ENCODE data around the gene POPDC3. TPM values are rescaled to one million over a fixed set of nuclear protein-coding genes. Genes with fewer than 3 reads are reported as not detected.
A peak's percentile ranks its signal among the peaks of the same experiment; 100 is the strongest.
"Not testable (repeated sequence)": the region's sequence is repeated elsewhere in the genome, so short reads cannot be mapped to it uniquely, and the experiment has no call there.

Gene POPDC3
- total and polyA plus RNA-seq, 7 donors: 80.1 to 271 (median 124) TPM

DNA sequence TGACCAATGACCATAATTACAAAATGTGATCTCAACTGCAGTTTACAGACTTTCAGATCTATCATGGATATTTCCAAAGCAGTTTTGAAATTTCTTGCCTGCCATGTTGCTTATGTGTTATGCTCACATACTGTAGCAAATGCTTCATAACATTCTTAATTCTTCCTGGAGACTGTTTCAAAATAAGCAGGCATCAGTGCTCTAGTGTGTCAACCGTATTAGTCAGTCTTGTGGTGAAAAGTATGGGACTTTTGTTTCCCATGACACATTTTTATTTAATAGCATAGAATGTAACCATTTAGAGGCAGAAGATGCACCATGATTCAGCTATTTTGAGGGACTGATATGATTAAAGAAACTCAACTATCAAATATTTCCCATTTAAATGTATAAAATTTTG is 1.7 kb downstream of the POPDC3 start:
- DNase-seq: no peak
- peak; percentile 52 to 75 (median 60) for ATAC-seq
- 18 to 25% (median 21%) methylated on average over 1 of the region's 1 CpG for WGBS, 3 donors
- Histone ChIP-seq H3K27me3 (ENCODE audit: insufficient read depth in 3 of 3, low read length in 2 of 3) (no peaks in the 10 kb centered on the region), H3K27ac (peak overlapping the region; percentile 99), H3K4me3 (peak overlapping the region; percentile 87), H3K9me3 (no peaks in the 10 kb centered on the region), H3K4me1 (peaks cover 20% of the 10 kb centered on the region), H3K36me3 (ENCODE audit: insufficient read depth in 1 of 2, low read depth in 1 of 2) (no peaks in the 10 kb centered on the region)
- TF ChIP-seq, protein P1, sequence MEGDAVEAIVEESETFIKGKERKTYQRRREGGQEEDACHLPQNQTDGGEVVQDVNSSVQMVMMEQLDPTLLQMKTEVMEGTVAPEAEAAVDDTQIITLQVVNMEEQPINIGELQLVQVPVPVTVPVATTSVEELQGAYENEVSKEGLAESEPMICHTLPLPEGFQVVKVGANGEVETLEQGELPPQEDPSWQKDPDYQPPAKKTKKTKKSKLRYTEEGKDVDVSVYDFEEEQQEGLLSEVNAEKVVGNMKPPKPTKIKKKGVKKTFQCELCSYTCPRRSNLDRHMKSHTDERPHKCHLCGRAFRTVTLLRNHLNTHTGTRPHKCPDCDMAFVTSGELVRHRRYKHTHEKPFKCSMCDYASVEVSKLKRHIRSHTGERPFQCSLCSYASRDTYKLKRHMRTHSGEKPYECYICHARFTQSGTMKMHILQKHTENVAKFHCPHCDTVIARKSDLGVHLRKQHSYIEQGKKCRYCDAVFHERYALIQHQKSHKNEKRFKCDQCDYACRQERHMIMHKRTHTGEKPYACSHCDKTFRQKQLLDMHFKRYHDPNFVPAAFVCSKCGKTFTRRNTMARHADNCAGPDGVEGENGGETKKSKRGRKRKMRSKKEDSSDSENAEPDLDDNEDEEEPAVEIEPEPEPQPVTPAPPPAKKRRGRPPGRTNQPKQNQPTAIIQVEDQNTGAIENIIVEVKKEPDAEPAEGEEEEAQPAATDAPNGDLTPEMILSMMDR (IDR thresholded peaks at IDR 0.05): no peak
- intact Hi-C loops (cut with DNase I): loop anchor here in 1 of 2 donors (5.0 kb wide), 1 partner anchor 41 kb away; a partner anchor contains a TSS

DNA sequence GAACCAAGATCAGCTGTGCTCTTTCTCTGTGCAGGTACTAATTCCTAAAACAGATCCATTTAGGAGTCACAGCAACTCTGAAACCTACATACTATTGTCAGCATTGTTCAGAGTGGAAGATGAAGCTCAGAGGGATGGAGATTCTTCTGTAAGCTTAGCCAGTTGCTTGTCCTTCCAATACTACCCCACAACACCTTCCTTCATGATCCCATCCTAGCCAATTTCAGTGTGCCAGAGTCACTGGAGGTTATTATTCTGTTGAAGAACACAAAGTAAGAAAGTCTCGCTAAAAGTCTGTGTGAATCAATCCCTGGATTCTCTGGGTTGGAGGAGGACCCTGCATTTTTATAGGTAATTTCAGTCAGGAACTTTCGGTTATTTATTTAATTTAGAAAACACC is 2.3 kb downstream of the POPDC3 start:
- Histone ChIP-seq H3K4me3 (peak overlapping the region; percentile 87), H3K9me3 (no peaks in the 10 kb centered on the region), H3K27me3 (ENCODE audit: insufficient read depth in 3 of 3, low read length in 2 of 3) (no peaks in the 10 kb centered on the region), H3K36me3 (ENCODE audit: insufficient read depth in 1 of 2, low read depth in 1 of 2) (no peaks in the 10 kb centered on the region), H3K4me1 (peaks cover 16% of the 10 kb centered on the region), H3K27ac (peak overlapping the region; percentile 99)
- DNase-seq (no peak), ATAC-seq (no peak)
- 76 to 93% (median 78%) methylated on average over 2 of the region's 2 CpGs for WGBS, 3 donors
- intact Hi-C loops (cut with DNase I): loop anchor here in 1 of 2 donors (5.0 kb wide), 1 partner anchor 40 kb away; a partner anchor contains a TSS
- TF ChIP-seq, protein P1 (IDR thresholded peaks at IDR 0.05): no peak

DNA sequence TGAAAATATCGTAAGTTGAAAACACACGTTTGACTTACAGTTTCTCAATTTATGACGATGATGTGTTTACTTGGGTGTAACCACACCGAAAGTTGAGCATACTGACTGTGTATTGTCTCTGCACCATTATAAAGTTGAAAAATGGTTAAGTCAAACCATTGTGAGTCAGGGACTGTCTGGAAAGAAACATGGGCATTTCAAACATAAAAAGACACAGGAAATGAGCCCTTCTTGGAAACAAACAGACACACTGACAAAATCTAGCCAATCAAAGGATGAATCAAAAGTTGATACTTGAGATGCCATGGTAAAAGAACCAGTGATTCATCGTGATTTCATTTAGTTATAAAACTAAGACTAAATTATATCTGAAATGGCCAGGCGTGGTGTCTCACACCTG is 5.3 kb downstream of the POPDC3 start:
- Histone ChIP-seq H3K4me1 (peaks cover 19% of the 10 kb centered on the region), H3K27ac (peak overlapping the region; percentile 99), H3K27me3 (ENCODE audit: insufficient read depth in 3 of 3, low read length in 2 of 3) (no peaks in the 10 kb centered on the region), H3K9me3 (no peaks in the 10 kb centered on the region), H3K4me3 (no peak overlapping the region), H3K36me3 (ENCODE audit: insufficient read depth in 1 of 2, low read depth in 1 of 2) (no peaks in the 10 kb centered on the region)
- WGBS, 3 donors: 77 to 91% (median 83%) methylated on average over 6 of the region's 6 CpGs
- TF ChIP-seq, protein P1 (IDR thresholded peaks at IDR 0.05): no peak
- no peak for DNase-seq
- no peak for ATAC-seq
- intact Hi-C loops (cut with DNase I): no loop called here

DNA sequence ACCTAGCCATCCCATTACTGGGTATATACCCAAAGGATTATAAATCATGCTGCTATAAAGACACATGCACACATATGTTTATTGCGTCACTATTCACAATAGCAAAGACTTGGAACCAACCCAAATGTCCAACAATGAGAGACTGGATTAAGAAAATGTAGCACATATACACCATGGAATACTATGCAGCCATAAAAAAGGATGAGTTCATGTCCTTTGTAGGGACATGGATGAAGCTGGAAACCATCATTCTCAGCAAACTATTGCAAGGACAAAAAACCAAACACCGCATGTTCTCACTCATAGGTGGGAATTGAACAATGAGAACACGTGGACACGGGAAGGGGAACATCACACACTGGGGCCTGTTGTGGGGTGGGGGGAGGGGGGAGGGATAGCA is 7.3 kb downstream of the POPDC3 start:
- ATAC-seq; DNase-seq; H3K36me3 ChIP-seq (ENCODE audit: insufficient read depth in 1 of 2, low read depth in 1 of 2); H3K9me3 ChIP-seq; intact Hi-C loops (cut with DNase I); H3K27me3 ChIP-seq (ENCODE audit: insufficient read depth in 3 of 3, low read length in 2 of 3); H3K27ac ChIP-seq; H3K4me3 ChIP-seq: not testable (repeated sequence)
- 88 to 93% (median 89%) methylated on average over 3 to 4 of the region's 4 CpGs for WGBS, 3 donors
- H3K4me1 ChIP-seq: peaks cover 36% of the 10 kb centered on the region

DNA sequence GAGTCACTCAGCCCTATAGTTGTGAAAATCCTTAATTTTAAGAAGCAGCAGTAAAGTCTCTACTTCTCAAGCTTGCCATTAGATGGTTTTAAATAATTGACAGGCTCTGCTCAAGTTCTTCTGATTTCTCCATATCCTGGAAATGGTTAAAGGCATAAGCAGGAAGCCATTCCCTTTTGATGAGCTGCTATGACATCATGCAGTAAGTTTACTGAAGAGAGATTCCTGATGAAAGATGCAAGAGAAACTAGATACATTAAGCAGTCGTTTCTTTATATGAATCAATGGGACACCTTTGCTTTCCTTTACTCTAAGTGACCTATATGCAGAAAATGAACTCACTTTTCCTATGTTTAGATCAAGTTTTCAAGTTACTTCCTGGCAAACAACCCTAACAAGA is 9.8 kb downstream of the POPDC3 start:
- H3K27me3 ChIP-seq (ENCODE audit: insufficient read depth in 3 of 3, low read length in 2 of 3): no peaks in the 10 kb centered on the region
- no peaks in the 10 kb centered on the region for H3K9me3 ChIP-seq
- intact Hi-C loops (cut with DNase I): no loop called here
- ATAC-seq (peak; percentile 62 to 70 (median 68)), DNase-seq (no peak)
- peaks cover 52% of the 10 kb centered on the region for H3K4me1 ChIP-seq
- TF ChIP-seq, protein P1 (IDR thresholded peaks at IDR 0.05): no peak
- no peaks in the 10 kb centered on the region for H3K36me3 ChIP-seq (ENCODE audit: insufficient read depth in 1 of 2, low read depth in 1 of 2)
- WGBS, 3 donors: 0 to 3% (median 0%) methylated on average over 1 of the region's 1 CpG
- H3K4me3 ChIP-seq: peak overlapping the region; percentile 6
- peak overlapping the region; percentile 88 for H3K27ac ChIP-seq

Measured in psoas muscle (tissue), 8 donors.